OCI-LY3 (cell line): ENCODE measurements around the gene FADS3.

Experiments used
- H2AFZ ChIP-seq: fragments of 200-600, 300-600 bp; shearing (Covaris generic); 2 replicates; pipeline ENCODE4 v1.6.0; 2014; ENCODE audit warnings: antibody characterized with exemption, low read depth, low read length
- H3K27ac ChIP-seq: fragments of 200-600, 300-600 bp; sonication (generic); 2 replicates; pipeline ENCODE4 v1.5.1; 2014; ENCODE audit warnings: mild to moderate bottlenecking, low read length, moderate library complexity, mixed read lengths
- H3K27me3 ChIP-seq: fragments of 200-600, 300-600 bp; sonication (generic); 2 replicates; pipeline ENCODE4 v1.6.1; 2014; ENCODE audit warnings: low read depth, low read length, mixed read lengths
- H3K36me3 ChIP-seq: fragments of 200-600, 300-600 bp; sonication (generic); replicated peaks from 2 replicates; pipeline ENCODE3; 2014; ENCODE audit warnings: low read depth, low read length, mixed read lengths
- H3K4me1 ChIP-seq: fragments of 300-600, 200-600 bp; sonication (generic); 2 replicates; pipeline ENCODE4 v1.6.1; 2014; ENCODE audit warnings: low read length, mixed read lengths
- H3K4me2 ChIP-seq: fragments of 200-600, 300-600 bp; sonication (generic); 2 replicates; pipeline ENCODE4 v1.6.1; 2014; ENCODE audit warnings: low read length, mixed read lengths
- H3K4me3 ChIP-seq: fragments of 300-600, 200-600 bp; sonication (generic); 2 replicates; pipeline ENCODE4 v1.5.1; 2014; ENCODE audit warnings: antibody characterized with exemption, mild to moderate bottlenecking, low read length, moderate library complexity
- H3K79me2 ChIP-seq: fragments of 300-600, 200-600 bp; shearing (Covaris generic); 2 replicates; pipeline ENCODE4 v1.6.1; 2014; ENCODE audit warnings: mild to moderate bottlenecking, low read length, mixed read lengths
- H3K9ac ChIP-seq: fragments of 300-600, 200-600 bp; shearing (Covaris generic); 2 replicates; pipeline ENCODE4 v1.6.0; 2014; ENCODE audit warnings: mild to moderate bottlenecking, low read length, moderate library complexity
- H3K9me3 ChIP-seq: fragments of 200-600, 300-600 bp; shearing (Covaris generic); 2 replicates; pipeline ENCODE4 v1.6.1; 2014; ENCODE audit warnings: low read length, mixed read lengths; ENCODE audit not compliant: insufficient read depth
- H4K20me1 ChIP-seq: fragments of 200-600, 300-600 bp; sonication (generic); 2 replicates; pipeline ENCODE4 v1.6.1; 2016; ENCODE audit warnings: low read length, mixed read lengths; ENCODE audit not compliant: insufficient read depth
- CTCF ChIP-seq: fragments of 200-600, 300-600 bp; sonication (generic); IDR thresholded peaks from 2 replicates; pipeline ENCODE4 v1.5.1; 2014; ENCODE audit warnings: antibody characterized with exemption, low read length, low read depth
- EZH2phosphoT487 ChIP-seq: fragments of 200-600 bp; shearing (Covaris generic); IDR thresholded peaks from 2 replicates; pipeline ENCODE4 v1.6.1; 2018; ENCODE audit warnings: antibody characterized with exemption, mixed run types, low read depth

The FADS3 gene

GRCh38 chr11:61847914-61848581 lies 43.3 kb downstream of the FADS3 start:
- no peak overlapping the region for H3K4me2 ChIP-seq
- H3K4me1 ChIP-seq, result no peaks in the 10 kb centered on the region
- no peak overlapping the region for H2AFZ ChIP-seq
- no peaks in the 10 kb centered on the region for H3K9me3 ChIP-seq
- peaks cover 72% of the 10 kb centered on the region for H3K36me3 ChIP-seq
- no peak for TF ChIP-seq CTCF
- TF ChIP-seq EZH2phosphoT487, result no peak
- no peaks in the 10 kb centered on the region for H3K27me3 ChIP-seq
- no peak overlapping the region for H3K27ac ChIP-seq
- H3K9ac ChIP-seq, result no peak overlapping the region
- no peaks in the 10 kb centered on the region for H4K20me1 ChIP-seq
- H3K79me2 ChIP-seq, result no peaks in the 10 kb centered on the region; the same call in 1 of the 2 replicates
- no peak overlapping the region for H3K4me3 ChIP-seq

- TF ChIP-seq EZH2phosphoT487, result no peak
Observed at GRCh38 chr11:61846362-61847020, 44.9 kb downstream of the FADS3 start.

GRCh38 chr11:61844909-61845565 lies 46.3 kb downstream of the FADS3 start:
- Histone ChIP-seq H3K9me3 (no peaks in the 10 kb centered on the region), H3K27me3 (no peaks in the 10 kb centered on the region), H3K79me2 (peaks cover 5% of the 10 kb centered on the region; the same call in 1 of the 2 replicates), H2AFZ (no peak overlapping the region), H3K4me1 (no peaks in the 10 kb centered on the region), H3K9ac (no peak overlapping the region), H3K27ac (no peak overlapping the region), H3K4me2 (no peak overlapping the region), H3K4me3 (no peak overlapping the region), H3K36me3 (peaks cover 81% of the 10 kb centered on the region), H4K20me1 (peaks cover under 1% of the 10 kb centered on the region; the same call in 1 of the 2 replicates)
- TF ChIP-seq EZH2phosphoT487 (no peak), CTCF (no peak)

More at GRCh38 chr11:61846362-61847020, 44.9 kb downstream of the FADS3 start:
- Histone ChIP-seq H4K20me1 (no peaks in the 10 kb centered on the region; the same call in 1 of the 2 replicates), H3K27ac (no peak overlapping the region), H3K9me3 (no peaks in the 10 kb centered on the region), H3K36me3 (peaks cover 78% of the 10 kb centered on the region), H3K4me1 (no peaks in the 10 kb centered on the region), H3K27me3 (no peaks in the 10 kb centered on the region), H3K9ac (no peak overlapping the region), H3K79me2 (peaks cover 5% of the 10 kb centered on the region; the same call in 1 of the 2 replicates), H3K4me2 (no peak overlapping the region), H2AFZ (no peak overlapping the region), H3K4me3 (no peak overlapping the region)

- Histone ChIP-seq H3K27me3 (no peaks in the 10 kb centered on the region), H3K4me2 (no peak overlapping the region), H3K9ac (no peak overlapping the region), H3K79me2 (peaks cover 8% of the 10 kb centered on the region), H3K9me3 (no peaks in the 10 kb centered on the region), H3K36me3 (peaks cover 80% of the 10 kb centered on the region), H3K4me3 (no peak overlapping the region), H3K27ac (no peak overlapping the region), H4K20me1 (peaks cover 4% of the 10 kb centered on the region; the same call in 1 of the 2 replicates), H2AFZ (no peak overlapping the region), H3K4me1 (no peaks in the 10 kb centered on the region)
- TF ChIP-seq CTCF, result no peak
- TF ChIP-seq EZH2phosphoT487, result no peak
Observed at GRCh38 chr11:61842528-61842820, 48.9 kb downstream of the FADS3 start.
